ENCODE measurements around the gene EXD3.

The EXD3 gene

GRCh38 chr9:137305060-137305797 lies 117.7 kb downstream of the EXD3 start:
- DNase-seq (ENCODE audit: low read depth) = no peak

- DNase-seq (ENCODE audit: low read depth) = no peak
These were observed 118.4 kb downstream of the EXD3 start for GRCh38 chr9:137304383-137305059.

- no peak for DNase-seq (ENCODE audit: low read depth)
These were observed 119.0 kb downstream of the EXD3 start for GRCh38 chr9:137303893-137304382.

GRCh38 chr9:137303151-137303892 lies 119.6 kb downstream of the EXD3 start:
- no peak for DNase-seq (ENCODE audit: low read depth)

- no peak for DNase-seq (ENCODE audit: low read depth)
These were observed 120.4 kb downstream of the EXD3 start for GRCh38 chr9:137302449-137303150.

- DNase-seq (ENCODE audit: low read depth) = no peak
These were observed 120.9 kb downstream of the EXD3 start, which contains the start of gene NRARP for GRCh38 chr9:137302118-137302448. Gene NRARP, minus strand, starts transcription at chr9:137302271. Its CDS starts 343 bp downstream, at chr9:137301928.

GRCh38 chr9:137301081-137301947 lies 121.6 kb downstream of the EXD3 start:
- no peak for DNase-seq (ENCODE audit: low read depth)

- DNase-seq (ENCODE audit: low read depth) = no peak
These were observed 122.3 kb downstream of the EXD3 start for GRCh38 chr9:137300567-137301080.

- no peak for DNase-seq (ENCODE audit: low read depth)
These were observed 123.0 kb downstream of the EXD3 start for GRCh38 chr9:137299938-137300337.

GRCh38 chr9:137299203-137299565 lies 123.8 kb downstream of the EXD3 start:
- DNase-seq (ENCODE audit: low read depth) = no peak

- DNase-seq (ENCODE audit: low read depth) = no peak
These were observed 124.4 kb downstream of the EXD3 start for GRCh38 chr9:137298401-137299202.

- DNase-seq (ENCODE audit: low read depth) = no peak
These were observed 125.0 kb downstream of the EXD3 start for GRCh38 chr9:137297966-137298365.

- no peak for DNase-seq (ENCODE audit: low read depth)
These were observed 126.0 kb downstream of the EXD3 start for GRCh38 chr9:137296670-137297664.

GRCh38 chr9:137295849-137296669 lies 126.9 kb downstream of the EXD3 start:
- DNase-seq (ENCODE audit: low read depth) = no peak

- DNase-seq (ENCODE audit: low read depth) = no peak
These were observed 127.6 kb downstream of the EXD3 start for GRCh38 chr9:137295238-137295811.

GRCh38 chr9:137294681-137295237 lies 128.2 kb downstream of the EXD3 start:
- DNase-seq (ENCODE audit: low read depth) = no peak

- DNase-seq (ENCODE audit: low read depth) = no peak
These were observed 128.8 kb downstream of the EXD3 start for GRCh38 chr9:137294091-137294680.
